GM18873 (cell line): ENCODE measurements around the gene VPS16.

Experiments
- ATAC-seq: cut with Tn5 transposase; IDR thresholded peaks from one replicate; pipeline ENCODE4 v1.9.1; 2021; ENCODE audit warnings: mild to moderate bottlenecking, moderate library complexity, moderate number of reproducible peaks; ENCODE audit not compliant: unreplicated experiment, low FRiP score

The VPS16 gene

DNA sequence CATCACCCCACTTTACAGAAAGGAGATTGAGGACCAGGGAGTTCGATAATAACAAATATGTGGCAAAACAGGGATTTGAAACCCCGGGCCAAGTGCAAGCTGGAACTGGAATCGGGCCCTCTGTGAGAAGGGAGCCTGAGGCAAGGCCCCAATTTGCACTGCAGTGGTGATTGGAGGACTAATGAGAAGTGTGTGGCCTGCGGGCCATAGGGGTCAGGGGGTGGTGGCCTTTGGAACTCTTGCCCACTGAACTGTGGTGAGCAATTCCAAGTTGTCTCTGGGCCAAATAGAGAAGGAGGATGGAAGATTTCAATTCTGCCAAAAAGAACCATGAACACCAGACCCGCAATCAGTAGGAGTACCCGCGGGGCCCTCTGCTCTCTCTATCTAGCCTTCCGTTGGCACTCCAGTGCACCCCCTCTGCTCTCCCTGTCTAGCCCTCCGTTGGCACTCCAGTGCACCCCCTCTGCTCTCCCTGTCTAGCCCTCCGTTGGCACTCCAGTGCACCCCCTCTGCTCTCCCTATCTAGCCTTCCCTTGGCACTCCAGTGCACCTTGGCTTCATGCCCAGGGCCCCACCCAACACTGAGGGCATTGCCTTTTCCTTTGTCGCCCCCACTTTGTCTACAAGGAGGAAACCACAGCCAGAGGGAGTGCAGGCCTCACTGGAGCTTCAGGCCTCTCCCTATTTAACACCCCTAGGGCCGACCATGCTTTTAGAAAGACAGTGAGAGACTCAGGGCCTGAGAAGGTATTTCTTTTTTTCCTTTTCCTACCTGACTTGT, 26.7 kb downstream of the VPS16 start:
- no peak for ATAC-seq

DNA sequence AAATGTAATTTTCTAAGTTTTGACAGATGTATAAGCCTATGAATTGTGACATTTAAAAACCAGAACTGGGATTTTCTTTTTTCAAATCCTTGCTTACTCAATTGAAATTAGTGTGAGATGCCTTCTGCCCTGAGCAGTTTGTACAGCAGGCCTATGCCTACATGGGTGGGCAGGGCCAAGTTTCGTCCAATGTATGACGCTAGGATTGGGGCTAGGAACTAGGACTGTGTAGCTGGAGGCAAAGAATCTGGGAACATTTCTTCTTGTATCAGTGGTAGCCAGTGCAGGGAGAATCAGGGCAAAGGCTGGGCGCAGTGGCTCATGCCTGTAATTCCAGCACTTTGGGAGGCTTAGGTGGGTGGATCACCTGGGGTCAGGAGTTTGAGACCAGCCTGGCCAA, 28.8 kb downstream of the VPS16 start:
- ATAC-seq = no peak

DNA sequence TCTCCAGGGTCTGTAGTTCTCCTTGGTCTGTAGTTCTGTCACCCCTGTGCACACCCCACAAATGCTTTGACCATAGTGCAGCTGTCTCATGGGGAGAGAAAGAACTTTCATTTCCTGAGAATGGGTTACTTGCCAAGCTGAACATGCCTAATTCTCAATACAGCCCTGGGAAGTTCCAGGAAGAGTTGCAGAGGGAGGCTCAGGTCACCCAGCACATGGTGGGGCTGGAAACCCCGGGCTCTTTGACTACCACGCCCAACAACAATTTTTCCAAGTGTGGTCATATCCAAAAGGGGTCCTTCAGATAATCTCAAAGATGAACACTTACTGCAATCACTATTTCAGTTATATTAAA, 30.5 kb downstream of the VPS16 start:
- no peak for ATAC-seq

DNA sequence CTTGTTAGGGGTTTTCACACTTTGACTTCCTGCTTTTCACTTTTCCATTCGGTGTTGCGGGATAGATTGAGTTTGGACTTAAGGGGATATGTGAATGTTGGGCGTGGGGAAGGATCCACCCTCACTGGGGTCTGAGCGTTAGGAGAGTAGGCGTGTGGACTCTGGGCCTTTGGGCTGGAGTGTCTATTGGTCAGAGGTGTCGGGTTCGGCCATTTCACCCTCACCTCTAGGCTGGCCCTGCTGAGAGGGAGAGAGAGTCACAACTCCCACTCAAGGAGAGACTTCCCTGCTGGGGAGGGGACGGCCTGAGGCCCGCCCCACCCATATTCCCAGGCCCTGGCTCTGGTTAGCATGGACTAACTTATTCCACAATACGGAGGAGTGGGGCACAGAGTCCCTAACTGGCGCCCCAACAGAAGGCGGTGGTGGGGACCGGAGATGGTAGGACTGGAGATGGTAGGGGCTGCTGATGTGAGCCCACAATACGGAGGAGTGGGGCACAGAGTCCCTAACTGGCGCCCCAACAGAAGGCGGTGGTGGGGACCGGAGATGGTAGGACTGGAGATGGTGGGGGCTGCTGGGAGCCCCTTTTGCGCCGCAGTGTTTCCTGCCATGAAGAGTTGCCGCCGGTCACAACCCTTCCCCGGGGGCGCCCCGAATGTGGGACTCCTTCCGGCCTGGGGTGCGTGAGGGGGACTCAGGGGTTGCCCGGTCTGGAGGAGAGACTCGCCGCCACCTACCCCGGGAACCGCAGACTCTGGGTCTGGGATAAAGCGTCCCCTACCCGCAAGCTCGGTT, 31.3 kb downstream of the VPS16 start:
- ATAC-seq = no peak

DNA sequence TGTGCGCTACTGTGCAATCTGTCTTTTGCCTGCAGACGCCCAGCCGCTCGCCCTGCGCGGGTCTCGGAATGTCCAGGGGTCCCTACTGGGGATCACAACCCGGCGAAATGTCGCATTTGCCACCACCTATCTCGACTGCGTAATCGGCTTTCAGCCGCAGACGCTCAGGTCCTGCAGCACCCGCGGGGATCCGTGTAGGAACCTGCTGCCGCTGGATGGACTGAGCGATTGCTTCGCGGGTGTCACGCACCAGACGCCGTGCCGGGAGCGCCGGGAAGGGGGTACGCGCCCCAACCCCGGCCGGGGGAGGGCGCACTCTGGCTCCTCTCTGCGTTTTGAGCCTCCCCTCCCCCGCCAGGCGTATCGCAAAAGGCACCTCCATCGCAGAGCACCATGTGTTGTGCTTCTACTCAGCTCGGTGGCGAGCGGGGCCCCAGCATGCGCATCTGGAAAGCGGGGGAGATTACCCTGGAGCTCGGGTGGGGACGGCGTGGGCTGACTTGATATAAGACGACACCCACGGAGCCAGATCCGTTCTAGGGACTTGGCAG, 32.0 kb downstream of the VPS16 start:
- peak; percentile 17 for ATAC-seq

DNA sequence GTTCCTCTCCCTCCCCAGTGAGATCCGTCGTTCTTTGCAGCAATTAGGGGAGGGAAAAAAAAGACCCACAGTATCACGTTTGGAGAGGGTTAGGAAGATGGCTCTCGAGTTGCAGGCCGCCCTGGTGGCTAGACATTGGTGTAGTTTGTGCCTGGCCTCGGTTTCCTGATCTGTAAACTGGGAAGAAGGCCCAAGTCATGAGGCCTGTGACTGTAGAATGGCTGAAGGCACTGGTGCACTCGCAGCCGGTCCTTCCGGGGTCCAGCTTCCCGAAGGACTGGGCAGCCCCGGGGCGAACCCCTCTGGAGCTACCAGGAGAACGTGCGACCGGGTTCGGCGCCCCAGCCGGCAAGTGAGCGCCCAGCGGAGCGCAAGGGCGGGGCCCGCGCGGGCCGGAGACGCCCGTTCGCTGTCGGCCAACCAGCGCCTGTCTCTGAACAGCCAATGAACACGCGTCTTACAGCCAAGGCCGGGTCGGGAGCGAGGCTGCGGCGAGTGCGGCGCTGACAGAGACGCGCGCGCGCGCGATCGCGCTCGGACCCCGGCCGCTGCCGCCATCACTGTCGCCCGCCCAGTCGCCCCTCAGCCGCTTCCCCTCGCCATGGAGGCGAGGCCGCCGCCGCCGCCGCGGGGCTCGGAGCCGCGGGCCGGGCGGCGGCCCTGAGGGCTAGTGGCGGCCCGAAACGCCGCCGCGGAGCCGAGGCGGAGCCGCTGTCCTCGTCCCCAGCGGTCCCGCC, 32.6 kb downstream of the VPS16 start, which contains the start of gene PTPRA:
Gene PTPRA, plus strand, starts transcription at position 472 of the 737 bp plus-strand sequence. CDS start 90,797 bp downstream, outside the sequence.
- peak; percentile 72 for ATAC-seq

DNA sequence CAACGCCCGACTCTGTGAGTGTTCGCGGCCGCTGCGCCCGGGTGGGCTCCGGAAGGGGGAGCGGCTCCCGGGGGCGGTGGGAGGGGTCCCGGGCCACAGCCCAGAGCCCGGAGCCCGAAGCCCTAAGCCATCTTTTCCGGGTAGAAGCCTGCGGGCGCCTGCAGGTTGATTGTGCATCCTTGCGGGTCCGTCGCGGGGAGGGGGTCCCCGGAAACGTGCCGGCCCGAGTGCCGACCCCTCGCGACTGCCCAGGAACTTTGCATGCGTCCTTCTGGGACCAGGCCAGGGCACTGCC, 33.1 kb downstream of the VPS16 start:
- ATAC-seq = peak; percentile 27

DNA sequence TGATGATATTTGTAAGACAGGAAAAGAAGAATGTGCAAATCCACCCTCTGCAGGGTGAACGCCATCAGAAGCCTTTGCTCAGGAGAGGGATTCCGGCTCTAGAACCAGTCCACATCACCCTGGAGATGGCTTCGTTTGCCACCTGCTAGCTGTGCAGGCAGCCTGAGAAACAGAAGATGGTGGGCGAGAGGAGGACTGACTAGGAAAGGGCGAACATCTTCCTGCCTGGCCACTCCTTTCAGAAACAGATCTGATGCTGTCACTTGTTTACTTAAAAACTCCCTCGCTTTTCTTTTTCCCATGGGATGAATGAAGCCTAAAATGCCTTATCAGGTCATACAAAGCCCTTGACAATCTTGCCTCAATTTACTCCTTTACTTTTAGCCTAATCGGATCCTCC, 33.9 kb downstream of the VPS16 start:
- no peak for ATAC-seq

DNA sequence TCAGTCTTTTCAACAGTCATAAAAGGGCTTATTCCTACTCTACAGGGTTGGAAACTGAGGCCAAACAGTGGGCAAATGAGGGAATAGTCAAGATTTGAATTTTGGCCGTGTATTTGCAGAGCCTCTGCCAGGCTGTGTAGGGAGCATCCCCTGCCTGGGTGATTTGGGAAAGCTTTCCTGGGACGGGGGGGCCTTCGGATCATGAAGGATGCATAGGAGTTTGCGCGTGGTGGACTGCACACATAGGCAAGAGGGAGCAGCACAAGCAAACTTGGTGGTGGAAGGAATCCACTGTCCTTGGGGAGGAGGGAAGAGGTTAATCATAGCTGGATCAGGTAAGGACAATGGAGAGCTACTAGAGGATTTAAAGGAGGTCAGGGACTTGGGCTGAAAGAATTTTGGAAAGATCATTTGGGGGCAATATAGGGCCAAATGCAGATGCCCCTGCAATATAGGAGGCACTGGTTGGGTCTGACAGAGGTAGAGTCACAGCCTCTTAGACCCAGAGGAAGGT, 35.2 kb downstream of the VPS16 start:
- no peak for ATAC-seq

DNA sequence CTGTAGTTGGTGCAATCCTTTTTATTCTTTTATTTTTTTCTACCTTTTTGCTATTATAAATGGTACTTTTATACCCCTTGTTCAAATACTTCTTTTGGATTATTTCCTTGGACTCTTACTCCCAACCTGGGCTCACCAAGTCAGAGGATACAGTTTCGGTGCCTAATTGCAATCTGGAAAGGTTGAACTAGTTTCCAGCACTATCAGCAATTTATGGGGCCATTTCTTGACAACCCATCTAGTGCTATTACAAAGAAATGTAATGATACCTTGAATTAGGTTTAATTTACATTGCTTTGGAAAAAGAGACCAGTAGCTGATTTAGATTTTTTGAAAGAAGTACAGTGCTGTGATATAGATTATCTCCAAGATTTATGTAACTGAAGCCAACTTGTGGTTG, 38.0 kb downstream of the VPS16 start:
- no peak for ATAC-seq

DNA sequence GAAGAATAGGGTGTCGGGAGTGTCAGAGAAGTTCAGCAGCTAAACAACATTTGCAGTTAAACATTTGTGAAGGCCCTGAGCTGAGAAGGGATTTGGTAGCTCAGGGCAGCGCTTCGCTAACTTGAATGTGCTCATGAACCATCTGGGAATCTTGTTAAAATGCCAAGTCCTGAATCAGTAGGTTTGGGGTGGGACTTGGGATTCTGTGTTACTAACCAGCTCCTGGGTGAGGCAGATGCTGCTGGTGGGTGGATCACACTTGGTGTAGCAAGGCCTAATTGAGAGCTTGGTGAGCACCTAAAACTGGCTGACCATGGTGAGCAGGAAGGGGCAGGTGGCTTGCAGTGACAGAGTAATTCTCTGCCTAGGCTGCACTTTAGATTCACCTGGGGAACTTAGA, 38.6 kb downstream of the VPS16 start:
- ATAC-seq = no peak

DNA sequence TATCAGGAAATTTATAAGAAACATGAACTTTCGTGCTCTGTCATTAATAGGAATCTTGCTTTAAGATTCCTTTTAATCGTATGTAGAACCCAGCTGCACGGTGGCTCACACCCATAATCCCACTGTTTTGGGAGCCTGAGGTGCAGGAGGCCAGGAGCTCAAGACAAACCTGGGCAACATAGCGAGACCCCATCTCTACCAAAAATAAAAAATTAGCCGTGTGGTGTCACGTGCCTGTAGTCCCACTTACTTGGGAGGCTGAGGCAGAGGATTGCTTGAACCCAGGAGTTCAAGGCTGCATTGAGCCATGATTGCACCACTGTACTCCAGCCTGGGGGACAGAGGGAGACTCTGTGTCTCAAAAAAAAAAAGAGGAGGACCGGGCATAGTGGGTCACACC, 40.1 kb downstream of the VPS16 start:
- ATAC-seq = no peak

DNA sequence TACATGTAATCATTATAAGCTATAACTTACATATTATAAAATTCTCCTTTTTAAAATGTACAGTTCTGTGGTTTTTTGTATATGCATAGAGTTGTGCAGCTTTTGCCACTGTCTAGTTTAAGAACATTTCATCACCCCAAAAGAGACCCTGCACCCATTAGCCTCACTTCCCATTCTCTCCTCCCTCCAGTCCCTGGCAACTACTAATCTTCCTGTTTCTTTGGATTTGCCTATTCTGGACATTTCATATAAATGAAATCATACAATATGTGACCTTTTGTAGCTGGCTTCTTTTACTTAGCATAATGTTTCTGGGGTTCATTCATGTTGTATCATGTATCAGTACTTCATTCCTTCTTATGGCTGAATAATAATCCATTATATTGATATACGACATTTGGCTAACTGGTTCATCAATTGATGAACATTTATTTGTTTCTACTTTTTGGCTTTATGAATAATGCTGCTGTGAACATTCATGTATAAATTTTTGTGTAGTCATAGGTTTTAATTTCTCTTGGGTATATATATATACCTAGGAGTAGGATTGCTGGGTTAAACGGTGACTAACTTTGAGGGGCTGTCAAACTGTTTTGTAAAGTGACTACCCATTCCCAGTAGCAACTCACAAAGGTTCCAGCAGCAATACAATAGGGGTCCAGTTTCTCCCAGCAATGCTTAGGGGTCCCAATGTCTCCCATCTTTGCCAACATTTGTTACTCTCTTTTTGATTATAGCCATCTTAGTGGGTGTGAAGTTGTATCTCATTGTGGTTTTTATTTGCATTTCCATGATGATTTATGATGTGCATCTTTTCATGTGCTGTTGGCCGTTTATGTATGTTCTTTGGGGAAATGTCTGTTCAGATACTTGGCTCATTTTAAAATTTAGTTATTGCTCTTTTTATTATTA, 43.4 kb downstream of the VPS16 start:
- no peak for ATAC-seq

DNA sequence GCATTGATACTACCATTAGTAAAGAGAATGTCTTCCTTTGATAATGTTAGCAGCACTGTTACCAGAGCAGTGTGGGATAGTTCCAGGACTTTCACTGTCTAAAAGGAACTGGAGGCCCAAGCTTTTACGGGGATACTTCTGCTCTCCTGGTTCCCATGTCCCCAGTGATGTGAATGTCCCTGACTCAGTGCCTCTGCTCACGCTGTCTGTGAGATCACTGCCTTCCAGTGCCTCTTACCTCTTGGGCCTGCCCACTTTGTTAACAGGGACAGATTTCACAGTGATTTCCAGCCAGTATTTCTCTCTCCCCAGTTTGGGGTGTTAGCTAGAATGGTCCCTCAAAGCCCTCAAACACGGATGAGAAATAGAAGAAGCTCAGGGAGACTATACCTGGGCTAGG, 47.2 kb downstream of the VPS16 start:
- ATAC-seq = no peak

DNA sequence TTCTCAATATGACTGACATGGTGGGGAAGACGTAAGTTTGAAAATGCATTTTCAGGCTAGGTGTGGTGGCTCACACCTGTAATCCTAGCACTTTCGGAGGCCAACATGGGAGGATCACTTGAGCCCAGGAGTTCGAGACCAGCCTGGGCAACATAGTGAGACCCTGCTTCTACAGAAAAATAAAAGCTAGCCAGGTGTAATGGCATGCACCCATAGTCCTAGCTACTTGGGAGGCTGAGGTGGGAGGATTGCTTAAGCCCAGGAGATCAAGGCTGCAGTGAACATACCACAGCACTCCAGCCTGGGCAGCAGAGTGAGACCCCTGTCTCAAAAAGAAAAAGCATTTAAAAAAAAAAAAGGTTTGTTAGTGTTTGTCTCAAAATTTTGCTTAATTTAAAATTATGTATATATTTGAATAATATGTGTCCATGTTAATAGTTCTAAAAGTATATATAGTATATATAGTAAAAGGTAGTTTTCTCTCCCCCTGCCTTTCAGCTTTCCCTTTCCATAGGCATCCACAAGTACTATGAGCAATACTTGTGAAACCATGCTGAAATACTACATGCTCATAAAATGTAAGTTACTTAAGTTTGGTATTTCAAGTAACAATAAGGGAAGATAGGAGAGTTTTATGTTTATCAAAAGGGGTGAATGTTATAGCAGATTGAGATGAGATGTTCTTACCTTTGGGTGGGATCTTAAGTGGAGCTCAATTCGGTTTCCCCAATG, 47.8 kb downstream of the VPS16 start:
- no peak for ATAC-seq

DNA sequence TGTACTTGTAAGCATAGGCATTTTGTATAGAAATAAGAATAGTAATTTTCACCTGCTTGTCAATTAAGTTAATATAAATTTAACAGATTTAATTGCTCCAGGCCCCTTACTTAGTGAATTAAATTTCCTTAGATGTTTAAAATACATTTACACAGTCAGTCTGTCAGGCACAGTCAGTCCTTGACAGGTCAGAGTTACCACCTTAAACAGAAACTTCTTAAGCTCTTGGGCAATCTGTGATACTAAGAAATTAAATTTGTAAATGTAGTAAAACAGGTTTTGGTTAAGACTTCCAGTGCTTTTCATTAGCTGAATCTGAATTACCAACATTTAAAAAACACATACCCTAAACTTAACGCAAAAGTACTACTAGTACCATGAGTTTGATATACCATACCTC, 48.7 kb downstream of the VPS16 start:
- ATAC-seq = no peak

DNA sequence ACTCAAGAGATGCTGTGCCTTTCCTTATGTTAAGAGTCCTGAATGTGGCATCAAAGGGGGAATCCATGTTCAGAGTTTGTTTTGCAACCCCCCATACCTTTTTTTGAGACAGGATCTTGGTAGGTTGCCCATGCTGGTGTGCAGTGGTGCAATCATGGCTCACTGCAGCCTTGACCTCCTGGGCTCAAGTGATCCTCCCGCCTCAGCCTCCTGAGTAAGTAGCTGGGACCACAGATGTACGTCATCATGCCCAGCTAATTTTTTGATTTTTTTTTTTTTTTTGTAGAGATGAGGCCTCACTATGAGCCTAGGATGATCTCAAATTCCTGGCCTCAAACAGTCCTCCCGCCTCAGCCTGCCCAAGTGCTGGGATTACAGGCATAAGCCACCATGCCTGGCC, 49.3 kb downstream of the VPS16 start:
- ATAC-seq = no peak

DNA sequence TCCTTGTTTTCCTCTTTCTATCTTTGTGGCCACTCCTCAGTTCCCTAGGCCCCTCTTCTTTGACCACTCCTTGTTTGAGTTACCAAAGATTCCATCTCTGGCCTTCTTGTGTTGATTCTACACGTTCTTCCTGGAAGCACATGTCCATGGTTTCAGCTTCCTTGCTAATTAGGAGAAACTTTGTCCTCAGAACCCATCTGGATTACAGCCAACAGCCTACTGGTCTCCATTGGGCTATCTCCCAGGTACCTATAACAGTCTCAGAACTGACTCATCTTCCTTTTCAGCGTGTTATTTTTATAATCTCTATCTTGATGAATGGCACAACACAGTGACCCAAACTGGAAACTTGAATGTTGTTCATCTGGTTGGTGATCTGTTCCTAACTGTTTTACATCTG, 50.2 kb downstream of the VPS16 start:
- no peak for ATAC-seq

DNA sequence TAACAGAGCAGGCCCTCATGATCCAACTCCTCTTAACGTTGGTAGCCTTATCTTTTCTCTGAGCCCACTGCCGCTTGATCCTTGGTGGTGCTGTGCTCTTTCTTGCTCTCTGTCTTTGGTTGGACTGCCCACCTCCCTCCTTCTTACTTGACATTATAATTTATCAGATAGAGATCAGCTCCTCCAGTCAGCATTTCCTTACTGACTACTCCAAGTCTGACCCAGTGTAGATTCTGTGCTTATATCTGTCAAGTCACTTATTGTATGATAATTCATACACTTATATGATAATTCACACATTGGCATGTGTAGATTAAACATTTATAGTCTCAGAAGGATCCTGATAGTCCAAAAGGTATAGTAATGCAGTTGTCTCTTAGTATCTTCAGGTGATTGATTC, 50.8 kb downstream of the VPS16 start:
- ATAC-seq = no peak
